Measurements from ENCODE around the gene CRB2.

The CRB2 gene

GRCh38 chr9:123421801-123422455, 65.9 kb downstream of the CRB2 start:
- H3K4me3 ChIP-seq (ENCODE audit: low read length): no peak overlapping the region
- no peak for DNase-seq (ENCODE audit: low read depth)
- TF ChIP-seq, protein P1, sequence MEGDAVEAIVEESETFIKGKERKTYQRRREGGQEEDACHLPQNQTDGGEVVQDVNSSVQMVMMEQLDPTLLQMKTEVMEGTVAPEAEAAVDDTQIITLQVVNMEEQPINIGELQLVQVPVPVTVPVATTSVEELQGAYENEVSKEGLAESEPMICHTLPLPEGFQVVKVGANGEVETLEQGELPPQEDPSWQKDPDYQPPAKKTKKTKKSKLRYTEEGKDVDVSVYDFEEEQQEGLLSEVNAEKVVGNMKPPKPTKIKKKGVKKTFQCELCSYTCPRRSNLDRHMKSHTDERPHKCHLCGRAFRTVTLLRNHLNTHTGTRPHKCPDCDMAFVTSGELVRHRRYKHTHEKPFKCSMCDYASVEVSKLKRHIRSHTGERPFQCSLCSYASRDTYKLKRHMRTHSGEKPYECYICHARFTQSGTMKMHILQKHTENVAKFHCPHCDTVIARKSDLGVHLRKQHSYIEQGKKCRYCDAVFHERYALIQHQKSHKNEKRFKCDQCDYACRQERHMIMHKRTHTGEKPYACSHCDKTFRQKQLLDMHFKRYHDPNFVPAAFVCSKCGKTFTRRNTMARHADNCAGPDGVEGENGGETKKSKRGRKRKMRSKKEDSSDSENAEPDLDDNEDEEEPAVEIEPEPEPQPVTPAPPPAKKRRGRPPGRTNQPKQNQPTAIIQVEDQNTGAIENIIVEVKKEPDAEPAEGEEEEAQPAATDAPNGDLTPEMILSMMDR (conservative IDR thresholded peaks at IDR 0.05; ENCODE audit: low read depth, low read length): no peak

DNA sequence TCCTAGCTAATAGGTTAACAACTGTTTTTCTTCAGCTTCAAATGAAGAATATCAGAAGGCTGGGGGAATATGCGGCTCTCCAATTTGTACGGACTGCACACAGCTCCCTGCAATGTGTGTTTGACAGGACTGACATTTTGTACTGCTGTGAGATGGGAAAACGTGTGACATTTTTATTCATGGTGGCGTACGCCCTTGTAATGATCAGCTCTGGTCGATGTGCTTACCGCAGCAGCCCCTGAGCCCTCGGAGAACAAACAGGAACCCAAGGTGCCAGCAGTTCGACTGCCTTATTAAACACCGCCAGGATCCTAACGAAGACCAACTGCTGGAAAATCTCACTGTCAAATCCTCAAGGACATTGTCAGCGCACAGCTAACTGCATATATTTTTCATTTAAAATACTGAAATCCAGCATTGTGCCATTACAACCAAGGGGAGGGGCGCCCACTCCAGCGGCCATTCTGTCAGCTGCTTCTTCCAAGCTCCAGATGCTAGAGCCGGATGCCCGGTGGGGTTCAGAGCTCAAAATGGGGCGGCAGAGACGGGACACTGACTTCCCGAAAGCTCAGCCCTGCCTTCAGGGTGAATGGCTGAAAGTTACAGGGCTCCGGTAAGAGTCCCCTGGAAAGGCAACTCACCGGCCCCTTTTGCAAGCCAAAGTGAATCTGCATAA, 66.8 kb downstream of the CRB2 start:
- H3K4me3 ChIP-seq (ENCODE audit: low read length): no peak overlapping the region
- TF ChIP-seq, protein P1 (conservative IDR thresholded peaks at IDR 0.05; ENCODE audit: low read depth, low read length): no peak
- no peak for DNase-seq (ENCODE audit: low read depth)

GRCh38 chr9:123423311-123423640, 67.3 kb downstream of the CRB2 start:
- no peak overlapping the region for H3K4me3 ChIP-seq (ENCODE audit: low read length)
- TF ChIP-seq, protein P1 (conservative IDR thresholded peaks at IDR 0.05; ENCODE audit: low read depth, low read length): no peak
- no peak for DNase-seq (ENCODE audit: low read depth)

- DNase-seq (ENCODE audit: low read depth): no peak
- no peak overlapping the region for H3K4me3 ChIP-seq (ENCODE audit: low read length)
- TF ChIP-seq, protein P1 (conservative IDR thresholded peaks at IDR 0.05; ENCODE audit: low read depth, low read length): no peak
These were observed 68.1 kb downstream of the CRB2 start for GRCh38 chr9:123424131-123424530.

DNA sequence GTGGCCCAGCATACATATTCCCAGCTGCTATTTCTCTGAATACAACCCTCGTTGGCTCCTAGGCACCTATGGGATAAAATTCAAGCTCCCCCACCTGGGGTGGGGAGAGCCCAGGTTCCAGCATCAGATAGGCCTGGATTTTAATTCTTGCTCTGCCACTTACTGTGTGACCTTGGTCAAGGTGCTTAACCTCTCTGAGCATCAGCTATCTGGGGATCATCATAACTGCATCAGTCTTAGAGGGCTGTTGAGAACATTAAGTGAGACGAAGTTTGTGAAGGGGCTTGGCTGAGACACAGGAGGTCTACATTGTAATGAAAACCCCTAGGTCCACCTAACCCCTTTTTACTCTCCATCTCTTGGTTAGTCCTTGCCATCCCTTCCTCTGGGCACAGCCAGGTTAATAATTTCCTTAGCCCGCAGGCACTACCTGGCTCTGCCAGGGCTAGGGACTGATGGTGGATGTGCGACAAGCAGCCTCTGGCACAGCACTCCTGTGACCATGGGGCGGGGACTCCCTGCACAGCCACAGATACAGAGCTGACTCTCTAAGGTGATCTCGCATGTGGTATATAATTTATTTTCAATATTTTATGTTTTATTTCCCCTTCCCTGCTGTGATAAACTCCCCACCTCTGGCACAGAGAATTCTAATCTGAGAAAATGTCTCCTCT, 68.7 kb downstream of the CRB2 start:
- H3K4me3 ChIP-seq (ENCODE audit: low read length): no peak overlapping the region
- no peak for DNase-seq (ENCODE audit: low read depth)
- TF ChIP-seq, protein P1 (conservative IDR thresholded peaks at IDR 0.05; ENCODE audit: low read depth, low read length): no peak

- no peak for DNase-seq (ENCODE audit: low read depth)
- H3K4me3 ChIP-seq (ENCODE audit: low read length): no peak overlapping the region
- TF ChIP-seq, protein P1 (conservative IDR thresholded peaks at IDR 0.05; ENCODE audit: low read depth, low read length): no peak
These were observed 69.3 kb downstream of the CRB2 start for GRCh38 chr9:123425261-123425821.

Data from retinal pigment epithelial cell (primary cell).